DND-41 (cell line): ENCODE results near the gene KANK3.

Experiments
- CTCF ChIP-seq: IDR thresholded peaks from 2 replicates; pipeline ENCODE4 v1.5.1; 2012; ENCODE audit warnings: borderline replicate concordance, low read length, moderate library complexity, mild to moderate bottlenecking; ENCODE audit not compliant: poor library complexity, severe bottlenecking; ENCODE audit errors: extremely low read depth
- EZH2 ChIP-seq: IDR thresholded peaks from 3 replicates; pipeline ENCODE4 v1.6.1; 2012; ENCODE audit warnings: borderline replicate concordance, low read depth, mild to moderate bottlenecking, moderate library complexity, low read length, inconsistent platforms; ENCODE audit not compliant: severe bottlenecking

- TF ChIP-seq CTCF = peak; percentile 61
- TF ChIP-seq EZH2 = no peak
These were observed 21.7 kb downstream of the KANK3 start, which contains the start of the genes NDUFA7 and RPS28 for GRCh38 chr19:8321067-8321985.
